GM19023 (cell line): Measurements from ENCODE around the gene HSD17B7.
"Not testable (repeated sequence)": the region's sequence is repeated elsewhere in the genome, so short reads cannot be mapped to it uniquely, and the experiment has no call there.

ENCODE experiments used
- ATAC-seq: cut with Tn5 transposase; IDR thresholded peaks from one replicate; pipeline ENCODE4 v1.9.1; 2021; ENCODE audit warnings: mild to moderate bottlenecking, moderate library complexity; ENCODE audit not compliant: unreplicated experiment

HSD17B7 gene

GRCh38 chr1:162807503-162807902, 17.0 kb downstream of the HSD17B7 start:
- ATAC-seq = not testable (repeated sequence)

GRCh38 chr1:162812357-162812756, 21.9 kb downstream of the HSD17B7 start:
- ATAC-seq = not testable (repeated sequence)

- not testable (repeated sequence) for ATAC-seq
Measured at GRCh38 chr1:162818136-162818535, 27.6 kb downstream of the HSD17B7 start.

GRCh38 chr1:162818666-162819065, 28.2 kb downstream of the HSD17B7 start:
- not testable (repeated sequence) for ATAC-seq

- no peak for ATAC-seq
Measured at GRCh38 chr1:162822391-162823200, 32.1 kb downstream of the HSD17B7 start.

GRCh38 chr1:162823231-162823630, 32.7 kb downstream of the HSD17B7 start:
- no peak for ATAC-seq

- ATAC-seq = no peak
Measured at GRCh38 chr1:162823771-162824525, 33.4 kb downstream of the HSD17B7 start.

- ATAC-seq = no peak
Measured at GRCh38 chr1:162829268-162829667, 38.8 kb downstream of the HSD17B7 start.

GRCh38 chr1:162832470-162832869, 42.0 kb downstream of the HSD17B7 start:
- ATAC-seq = no peak

GRCh38 chr1:162835157-162835899, 44.8 kb downstream of the HSD17B7 start:
- ATAC-seq = peak; percentile 86

GRCh38 chr1:162838863-162839262, 48.4 kb downstream of the HSD17B7 start:
- ATAC-seq = no peak

GRCh38 chr1:162840250-162840839, 49.8 kb downstream of the HSD17B7 start:
- no peak for ATAC-seq

- ATAC-seq = no peak
Measured at GRCh38 chr1:162844153-162844552, 53.7 kb downstream of the HSD17B7 start.

GRCh38 chr1:162846256-162847212, 56.0 kb downstream of the HSD17B7 start:
- no peak for ATAC-seq

- ATAC-seq = peak; percentile 60
Measured at GRCh38 chr1:162847839-162848453, 57.4 kb downstream of the HSD17B7 start.

GRCh38 chr1:162849711-162850110, 59.2 kb downstream of the HSD17B7 start:
- ATAC-seq = no peak

GRCh38 chr1:162851341-162851740, 60.8 kb downstream of the HSD17B7 start:
- no peak for ATAC-seq

GRCh38 chr1:162854245-162854882, 63.9 kb downstream of the HSD17B7 start:
- peak; percentile 62 for ATAC-seq
